IMR-90 (cell line): ENCODE data around the gene CAMK2D. TPM values are rescaled to one million over a fixed set of nuclear protein-coding genes. Genes with fewer than 3 reads are reported as not detected.

ENCODE experiments used
- ATAC-seq: fragments of 200-7000 bp; cut with Tn5 transposase; 2 replicates; pipeline ENCODE4 v1.9.1; 2020; ENCODE audit warnings: low read depth, mild to moderate bottlenecking, moderate library complexity
- BruUV-seq: library from RNA; stranded (reverse); fragments of 400-500 nt; replicated peaks from 2 replicates; lab custom pipeline; 2021; lab: Mats Ljungman, UMichigan
- CTCF ChIA-PET: fragments of 300-600 bp; formaldehyde crosslinking; extraction: SDS; loops from one replicate; lab custom pipeline; 2021; ENCODE audit warnings: antibody characterized with exemption; lab: Yijun Ruan, JAX
- POLR2A ChIA-PET: fragments of 300-600 bp; sonication (Branson Sonifier 250); formaldehyde crosslinking; loops from one replicate; lab custom pipeline; 2022; ENCODE audit warnings: antibody characterized with exemption; ENCODE audit not compliant: unreplicated experiment; lab: Charles Lee
- DNase-seq: peaks from one replicate; pipeline ENCODE4 v3.0.0; 2013
- H2AFZ ChIP-seq: replicated peaks from 2 replicates; pipeline ENCODE3; 2013; ENCODE audit warnings: low read length, mild to moderate bottlenecking; ENCODE audit not compliant: poor library complexity
- H2AK5ac ChIP-seq: 2 replicates; pipeline ENCODE4 v1.6.1; 2013; ENCODE audit warnings: low read depth, low read length, inconsistent platforms
- H2AK9ac ChIP-seq: replicated peaks from 2 replicates; pipeline ENCODE3; 2013; ENCODE audit warnings: mild to moderate bottlenecking, low read depth, low read length, moderate library complexity; ENCODE audit not compliant: poor library complexity
- H2BK120ac ChIP-seq: 2 replicates; pipeline ENCODE4 v1.6.1; 2013; ENCODE audit warnings: low read depth, low read length, inconsistent platforms
- H2BK15ac ChIP-seq: 3 replicates; pipeline ENCODE4 v1.6.1; 2013; ENCODE audit warnings: low read depth, low read length, inconsistent platforms
- H2BK20ac ChIP-seq: 2 replicates; pipeline ENCODE4 v1.6.1; 2013; ENCODE audit warnings: low read depth, mild to moderate bottlenecking, inconsistent platforms, low read length, moderate library complexity
- H2BK5ac ChIP-seq: 2 replicates; pipeline ENCODE4 v1.6.1; 2013; ENCODE audit warnings: mild to moderate bottlenecking, low read depth, low read length, inconsistent platforms; ENCODE audit not compliant: poor library complexity, severe bottlenecking
- H3K14ac ChIP-seq: replicated peaks from 2 replicates; pipeline ENCODE4 v1.6.1; 2013; ENCODE audit warnings: low read depth, low read length, inconsistent platforms
- H3K18ac ChIP-seq: 2 replicates; pipeline ENCODE4 v1.6.1; 2013; ENCODE audit warnings: low read depth, low read length, control low read depth
- H3K23ac ChIP-seq: 2 replicates; pipeline ENCODE4 v1.6.1; 2013; ENCODE audit warnings: low read depth, low read length, inconsistent platforms
- H3K27ac ChIP-seq: 2 replicates; pipeline ENCODE4 v1.5.1; 2013; ENCODE audit warnings: mild to moderate bottlenecking, control low read depth, low read length; ENCODE audit not compliant: insufficient read depth
- H3K27me3 ChIP-seq: 2 replicates; pipeline ENCODE4 v1.6.1; 2013; ENCODE audit warnings: low read length; ENCODE audit not compliant: control insufficient read depth, insufficient read depth
- H3K36me3 ChIP-seq: 2 replicates; pipeline ENCODE4 v1.6.1; 2013; ENCODE audit warnings: low read length, mixed read lengths; ENCODE audit not compliant: control insufficient read depth, insufficient read depth
- H3K4ac ChIP-seq: 2 replicates; pipeline ENCODE4 v1.6.1; 2013; ENCODE audit warnings: low read depth, low read length, inconsistent platforms
- H3K4me1 ChIP-seq: 2 replicates; pipeline ENCODE4 v1.6.1; 2013; ENCODE audit warnings: low read length, mixed read lengths; ENCODE audit not compliant: control insufficient read depth, insufficient read depth
- H3K4me2 ChIP-seq: 2 replicates; pipeline ENCODE4 v1.6.1; 2013; ENCODE audit warnings: low read depth, mild to moderate bottlenecking, control low read depth, low read length, moderate library complexity
- H3K4me3 ChIP-seq: 2 replicates; pipeline ENCODE4 v1.5.1; 2013; ENCODE audit warnings: low read depth, mild to moderate bottlenecking, control low read depth, low read length, moderate library complexity; ENCODE audit not compliant: insufficient read depth
- H3K56ac ChIP-seq: 2 replicates; pipeline ENCODE4 v1.6.1; 2013; ENCODE audit warnings: low read length, inconsistent platforms; ENCODE audit not compliant: insufficient read depth; ENCODE audit errors: extremely low read depth
- H3K79me1 ChIP-seq, 2 experiments: 2 replicates each; pipeline ENCODE4 v1.6.1; 2013; ENCODE audit warnings: low read length in 2 of 2, inconsistent platforms in 1 of 2, low read depth in 1 of 2
- H3K9ac ChIP-seq: 2 replicates; pipeline ENCODE4 v1.6.1; 2013; ENCODE audit warnings: low read depth, low read length, control low read depth
- H3K9me1 ChIP-seq: 2 replicates; pipeline ENCODE4 v1.6.1; 2013; ENCODE audit warnings: low read length, inconsistent platforms; ENCODE audit not compliant: insufficient read depth
- H3K9me3 ChIP-seq: 2 replicates; pipeline ENCODE4 v1.6.1; 2013; ENCODE audit warnings: low read length; ENCODE audit not compliant: control insufficient read depth, insufficient read depth
- H4K20me1 ChIP-seq: 2 replicates; pipeline ENCODE4 v1.6.1; 2013; ENCODE audit warnings: low read length, inconsistent platforms; ENCODE audit not compliant: insufficient read depth
- H4K5ac ChIP-seq: 2 replicates; pipeline ENCODE4 v1.6.1; 2013; ENCODE audit warnings: mild to moderate bottlenecking, low read depth, low read length, control low read depth
- H4K8ac ChIP-seq, 2 experiments: 2 replicates each; pipeline ENCODE4 v1.6.1; 2013; ENCODE audit warnings: low read depth in 2 of 2, low read length in 2 of 2, control low read depth in 1 of 2, inconsistent platforms in 1 of 2
- H4K91ac ChIP-seq: 2 replicates; pipeline ENCODE4 v1.6.1; 2013; ENCODE audit warnings: low read depth, low read length, inconsistent platforms; ENCODE audit not compliant: insufficient read depth
- CEBPB ChIP-seq: IDR thresholded peaks from 2 replicates; pipeline ENCODE4 v1.6.1; 2012; ENCODE audit warnings: low read depth, low read length, improper control_type of control experiment
- FOS ChIP-seq: fragments of 150-350 bp; IDR thresholded peaks from 2 replicates; pipeline ENCODE4 v1.6.1; 2016; ENCODE audit warnings: low read depth, low read length
- MAFK ChIP-seq: IDR thresholded peaks from 2 replicates; pipeline ENCODE4 v1.6.1; 2012; ENCODE audit warnings: low read depth, low read length, improper control_type of control experiment
- MAZ ChIP-seq: IDR thresholded peaks from 2 replicates; pipeline ENCODE4 v1.6.1; 2012; ENCODE audit warnings: low read depth, mild to moderate bottlenecking, low read length, improper control_type of control experiment, moderate library complexity, borderline replicate concordance
- MXI1 ChIP-seq: IDR thresholded peaks from 2 replicates; pipeline ENCODE4 v1.6.1; 2012; ENCODE audit warnings: low read depth, mild to moderate bottlenecking, low read length, moderate library complexity, borderline replicate concordance
- NFE2L2 ChIP-seq: fragments of 150-350 bp; IDR thresholded peaks from 2 replicates; pipeline ENCODE4 v1.6.1; 2016; ENCODE audit warnings: low read depth, mild to moderate bottlenecking, low read length
- POLR2A ChIP-seq: IDR thresholded peaks from 2 replicates; pipeline ENCODE4 v1.6.1; 2012; ENCODE audit warnings: mild to moderate bottlenecking, low read depth, low read length
- RAD21 ChIP-seq: IDR thresholded peaks from 2 replicates; pipeline ENCODE4 v1.6.1; 2012; ENCODE audit warnings: low read length, improper control_type of control experiment
- RCOR1 ChIP-seq: IDR thresholded peaks from 2 replicates; pipeline ENCODE4 v1.6.1; 2012; ENCODE audit warnings: mild to moderate bottlenecking, low read length, improper control_type of control experiment; ENCODE audit not compliant: insufficient replicate concordance
- RFX5 ChIP-seq: IDR thresholded peaks from 2 replicates; pipeline ENCODE4 v1.8.0; 2012; ENCODE audit warnings: low read depth, mild to moderate bottlenecking, low read length, moderate library complexity
- WGBS, 2 experiments: methylation state at CpG; one replicate each; pipeline versions ENCODE4 v1.1.5 to v1.1.7; 2013; ENCODE audit warnings: missing lambda C conversion rate in 2 of 2; ENCODE audit not compliant: insufficient read length in 1 of 2; ENCODE audit errors: extremely low coverage in 2 of 2; 5-methylcytosine and 5-hydroxymethylcytosine counted together
- dilution Hi-C: fragments of 300-500 bp; cut with HindIII; formaldehyde crosslinking; loops from one replicate; pipeline ENCODE4 v1.14.3; 2018; ENCODE audit warnings: low sequenced_read_pairs; ENCODE audit not compliant: unreplicated experiment
- in situ Hi-C: fragments of 300-500 bp; cut with MboI; formaldehyde crosslinking; loops from 3 replicates; pipeline ENCODE4 v1.14.3; 2019; ENCODE audit warnings: low sequenced_read_pairs, inconsistent platforms, mixed read lengths
- intact Hi-C: fragments of 100-400 bp; cut with micrococcal nuclease; formaldehyde crosslinking; loops from 2 replicates; pipeline ENCODE4 v1.10.0; 2022
- polyA plus RNA-seq, 3 experiments: library from polyadenylated mRNA; depleted of rRNA; stranded (reverse); fragments of >200 nt; gene quantifications; 2 replicates each; pipeline ENCODE4 v1.2.3, GENCODE V29; 2012; ENCODE audit warnings: low replicate concordance in 1 of 3
- total RNA-seq: library from RNA; depleted of rRNA; stranded (reverse); fragments of >200 nt; gene quantifications from 2 replicates; pipeline ENCODE4 v1.2.3, GENCODE V29; 2012
- TF ChIP-seq, protein P1 (sequence below): fragments of 150-350 bp; IDR thresholded peaks from 2 replicates; pipeline ENCODE4 v1.6.1; 2016; ENCODE audit warnings: low read depth, mild to moderate bottlenecking, low read length, moderate library complexity, borderline replicate concordance
- TF ChIP-seq, protein P2 (sequence below): fragments of 150-350 bp; IDR thresholded peaks from 2 replicates; pipeline ENCODE4 v1.6.1; 2017; ENCODE audit warnings: mild to moderate bottlenecking, antibody characterized with exemption, low read length, low read depth

Gene CAMK2D
- total and polyA plus RNA-seq, 2 of the 4 experiments (the other 2 are of a cell fraction) = 44.6 to 156 TPM

- H3K36me3 ChIP-seq = peaks cover 3% of the 10 kb centered on the region; the same call in 1 of the 2 replicates
- intact Hi-C loops = no loop called here
- H2BK20ac ChIP-seq = no peak overlapping the region
- ChIA-PET POLR2A (no interaction called here), CTCF (no interaction called here)
- no peaks in the 10 kb centered on the region for H4K20me1 ChIP-seq
- no peak overlapping the region for H3K4me3 ChIP-seq
- no peak overlapping the region for H4K5ac ChIP-seq
- peaks cover 4% of the 10 kb centered on the region for H3K9me3 ChIP-seq
- no TSS peak for BruUV-seq
- ATAC-seq = no peak
- peaks cover 7% of the 10 kb centered on the region for H3K4me1 ChIP-seq
- H2BK5ac ChIP-seq = no peak overlapping the region
- H2AK5ac ChIP-seq = no peak overlapping the region
- H3K27me3 ChIP-seq = no peaks in the 10 kb centered on the region
- no peak overlapping the region for H3K56ac ChIP-seq
- H3K4me2 ChIP-seq = no peak overlapping the region
- H2BK15ac ChIP-seq = no peak overlapping the region
- H2BK120ac ChIP-seq = no peak overlapping the region
- no peak overlapping the region for H2AFZ ChIP-seq
- H3K79me1 ChIP-seq = 0 out of 4 replicates have a peak, but pooled peaks cover 3 to 4% of the 10 kb centered on the region in 2 experiments
- no peak overlapping the region for H2AK9ac ChIP-seq
- in situ Hi-C loops = no loop called here
- H4K8ac ChIP-seq = no peak overlapping the region
- TF ChIP-seq MAFK = no peak
- no peak for TF ChIP-seq NFE2L2
- no peak for TF ChIP-seq FOS
- TF ChIP-seq RFX5 = no peak
- TF ChIP-seq MXI1 = no peak
- TF ChIP-seq MAZ = no peak
- TF ChIP-seq RAD21 = no peak
- TF ChIP-seq, protein P1, sequence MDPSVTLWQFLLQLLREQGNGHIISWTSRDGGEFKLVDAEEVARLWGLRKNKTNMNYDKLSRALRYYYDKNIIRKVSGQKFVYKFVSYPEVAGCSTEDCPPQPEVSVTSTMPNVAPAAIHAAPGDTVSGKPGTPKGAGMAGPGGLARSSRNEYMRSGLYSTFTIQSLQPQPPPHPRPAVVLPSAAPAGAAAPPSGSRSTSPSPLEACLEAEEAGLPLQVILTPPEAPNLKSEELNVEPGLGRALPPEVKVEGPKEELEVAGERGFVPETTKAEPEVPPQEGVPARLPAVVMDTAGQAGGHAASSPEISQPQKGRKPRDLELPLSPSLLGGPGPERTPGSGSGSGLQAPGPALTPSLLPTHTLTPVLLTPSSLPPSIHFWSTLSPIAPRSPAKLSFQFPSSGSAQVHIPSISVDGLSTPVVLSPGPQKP = no peak
- TF ChIP-seq CEBPB = no peak
- no peak for TF ChIP-seq RCOR1
- no peak for TF ChIP-seq POLR2A
- TF ChIP-seq, protein P2, sequence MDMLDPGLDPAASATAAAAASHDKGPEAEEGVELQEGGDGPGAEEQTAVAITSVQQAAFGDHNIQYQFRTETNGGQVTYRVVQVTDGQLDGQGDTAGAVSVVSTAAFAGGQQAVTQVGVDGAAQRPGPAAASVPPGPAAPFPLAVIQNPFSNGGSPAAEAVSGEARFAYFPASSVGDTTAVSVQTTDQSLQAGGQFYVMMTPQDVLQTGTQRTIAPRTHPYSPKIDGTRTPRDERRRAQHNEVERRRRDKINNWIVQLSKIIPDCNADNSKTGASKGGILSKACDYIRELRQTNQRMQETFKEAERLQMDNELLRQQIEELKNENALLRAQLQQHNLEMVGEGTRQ = no peak
- H3K14ac ChIP-seq = no peak overlapping the region
- H3K23ac ChIP-seq = no peak overlapping the region
- DNase-seq = no peak
- no peak overlapping the region for H3K4ac ChIP-seq
- dilution Hi-C loops = no loop called here
- H3K18ac ChIP-seq = no peak overlapping the region
- no peaks in the 10 kb centered on the region; the same call in 1 of the 2 replicates for H3K9me1 ChIP-seq
- H4K91ac ChIP-seq = no peak overlapping the region
- no CpG with 5 or more reads among the region's 5 CpGs for WGBS, 2 experiments
- H3K9ac ChIP-seq = no peak overlapping the region
- H3K27ac ChIP-seq = no peak overlapping the region
Observed at GRCh38 chr4:113450295-113451080, 311.1 kb downstream of the CAMK2D start.
